GM19035 (cell line): ENCODE data around the gene PLTP.
"Not testable (repeated sequence)": the region's sequence is repeated elsewhere in the genome, so short reads cannot be mapped to it uniquely, and the experiment has no call there.

Experiments used
- ATAC-seq: cut with Tn5 transposase; IDR thresholded peaks from one replicate; pipeline ENCODE4 v1.9.1; 2021; ENCODE audit not compliant: unreplicated experiment

Gene PLTP

GRCh38 chr20:45911486-45912343, at the start of gene PLTP:
Gene PLTP, minus strand, starts transcription at chr20:45912155. Its CDS starts 703 bp downstream, at chr20:45911452.
- no peak for ATAC-seq

GRCh38 chr20:45959956-45960630, 48.1 kb upstream of the PLTP start:
- no peak for ATAC-seq

- ATAC-seq, result no peak
These were observed 47.2 kb upstream of the PLTP start for GRCh38 chr20:45959126-45959525.

- ATAC-seq, result no peak
These were observed 46.6 kb upstream of the PLTP start for GRCh38 chr20:45958593-45958992.

- ATAC-seq, result no peak
These were observed 45.3 kb upstream of the PLTP start for GRCh38 chr20:45957021-45957941.

- ATAC-seq, result not testable (repeated sequence)
These were observed 44.4 kb upstream of the PLTP start for GRCh38 chr20:45956326-45956725.

GRCh38 chr20:45953672-45954071, 41.7 kb upstream of the PLTP start:
- no peak for ATAC-seq

- ATAC-seq, result no peak
These were observed 40.9 kb upstream of the PLTP start for GRCh38 chr20:45952861-45953260.

GRCh38 chr20:45951925-45952834, 40.2 kb upstream of the PLTP start:
- no peak for ATAC-seq

- ATAC-seq, result no peak
These were observed 38.3 kb upstream of the PLTP start for GRCh38 chr20:45950330-45950646.

- no peak for ATAC-seq
These were observed 37.8 kb upstream of the PLTP start for GRCh38 chr20:45949542-45950329.

GRCh38 chr20:45948742-45949541, 37.0 kb upstream of the PLTP start:
- ATAC-seq, result no peak

GRCh38 chr20:45948261-45948733, 36.3 kb upstream of the PLTP start:
- no peak for ATAC-seq

GRCh38 chr20:45947110-45947866, 35.3 kb upstream of the PLTP start:
- no peak for ATAC-seq

GRCh38 chr20:45946149-45946970, 34.4 kb upstream of the PLTP start:
- no peak for ATAC-seq

GRCh38 chr20:45945678-45946148, 33.8 kb upstream of the PLTP start:
- ATAC-seq, result no peak
